HepG2 (cell line): ENCODE measurements around the gene SERP1. TPM values are rescaled to one million over a fixed set of nuclear protein-coding genes. Genes with fewer than 3 reads are reported as not detected.

Experiments used
- ARHGAP35 ChIP-seq: sonication (generic); formaldehyde crosslinking; IDR thresholded peaks from 2 replicates; pipeline ENCODE4 v1.9.0; 2022; ENCODE audit warnings: mild to moderate bottlenecking, inconsistent platforms, moderate library complexity, missing genetic modification reagents, borderline replicate concordance
- ATF7-NPFF ChIP-seq: sonication (generic); formaldehyde crosslinking; IDR thresholded peaks from 2 replicates; pipeline ENCODE4 v1.8.1; 2023; ENCODE audit warnings: mild to moderate bottlenecking, low read depth, missing genetic modification reagents, moderate library complexity
- CENPBD1 ChIP-seq: sonication (generic); formaldehyde crosslinking; IDR thresholded peaks from 2 replicates; pipeline ENCODE4 v1.8.0; 2022; ENCODE audit warnings: missing genetic modification reagents, low read depth, mild to moderate bottlenecking, borderline replicate concordance
- CREBL2 ChIP-seq: sonication (generic); formaldehyde crosslinking; IDR thresholded peaks from 2 replicates; pipeline ENCODE4 v1.8.1; 2023; ENCODE audit warnings: missing genetic modification reagents, mild to moderate bottlenecking, borderline replicate concordance
- E2F5 ChIP-seq: sonication (generic); formaldehyde crosslinking; conservative IDR thresholded peaks from 2 replicates; pipeline ENCODE4 v1.4.0; 2020; ENCODE audit warnings: missing genetic modification reagents
- HMGXB4 ChIP-seq, 2 experiments: sonication (generic) in 1 of 2; formaldehyde crosslinking in 1 of 2; IDR thresholded peaks; 2 replicates each; pipeline versions ENCODE4 v1.4.0 to v1.6.1; 2018 to 2020; ENCODE audit warnings: missing genetic modification reagents in 2 of 2, borderline replicate concordance in 1 of 2, low read depth in 1 of 2, mild to moderate bottlenecking in 1 of 2, missing biosample characterization in 1 of 2
- HNRNPH1 ChIP-seq: fragments of 200-400 bp; formaldehyde crosslinking; optimal IDR thresholded peaks from 2 replicates; pipeline ENCODE3; 2017; ENCODE audit warnings: mild to moderate bottlenecking, low read depth, low read length
- HNRNPL ChIP-seq: fragments of 200-400 bp; formaldehyde crosslinking; IDR thresholded peaks from 2 replicates; pipeline ENCODE4 v1.6.1; 2017; ENCODE audit warnings: mild to moderate bottlenecking, low read depth, low read length
- NPAS2 ChIP-seq: sonication (generic); formaldehyde crosslinking; IDR thresholded peaks from 2 replicates; pipeline ENCODE4 v1.8.0; 2022; ENCODE audit warnings: mild to moderate bottlenecking, missing genetic modification reagents, borderline replicate concordance
- NR2F2 ChIP-seq: IDR thresholded peaks from 2 replicates; pipeline ENCODE4 v1.6.1; 2012; ENCODE audit warnings: low read depth, inconsistent platforms, borderline replicate concordance
- PHF5A ChIP-seq: IDR thresholded peaks from one replicate; pipeline ENCODE4 v1.6.1; 2018; ENCODE audit warnings: low read depth, missing genetic modification reagents; ENCODE audit not compliant: unreplicated experiment
- POLR2A ChIP-seq, 2 experiments: IDR thresholded peaks; 2 replicates each; pipeline ENCODE4 v1.6.1; 2011; ENCODE audit warnings: low read depth in 2 of 2, low read length in 2 of 2, mild to moderate bottlenecking in 1 of 2, moderate library complexity in 1 of 2; ENCODE audit not compliant: insufficient read depth in 1 of 2
- YY1 ChIP-seq: IDR thresholded peaks from 2 replicates; pipeline ENCODE4 v1.6.1; 2011; ENCODE audit warnings: low read length, low read depth, moderate library complexity, mild to moderate bottlenecking; ENCODE audit not compliant: insufficient read depth, insufficient replicate concordance
- ZFAT ChIP-seq: sonication (generic); formaldehyde crosslinking; conservative IDR thresholded peaks from 2 replicates; pipeline ENCODE4 v1.8.1; 2023; ENCODE audit warnings: missing genetic modification reagents, inconsistent platforms
- ZNF260 ChIP-seq: sonication (generic); formaldehyde crosslinking; IDR thresholded peaks from 2 replicates; pipeline ENCODE4 v1.4.0; 2020; ENCODE audit warnings: missing genetic modification reagents, low read depth, mild to moderate bottlenecking, borderline replicate concordance
- ZNF431 ChIP-seq: sonication (generic); formaldehyde crosslinking; IDR thresholded peaks from 2 replicates; pipeline ENCODE4 v1.9.0; 2022; ENCODE audit warnings: missing genetic modification reagents, low read depth, mild to moderate bottlenecking, borderline replicate concordance
- ZNF512B ChIP-seq: sonication (generic); formaldehyde crosslinking; IDR thresholded peaks from 2 replicates; pipeline ENCODE4 v1.5.1; 2020; ENCODE audit warnings: missing genetic modification reagents, mild to moderate bottlenecking, borderline replicate concordance
- ZNF558 ChIP-seq: sonication (generic); formaldehyde crosslinking; IDR thresholded peaks from 2 replicates; pipeline ENCODE4 v1.9.0; 2022; ENCODE audit warnings: mild to moderate bottlenecking, missing genetic modification reagents, borderline replicate concordance
- ZNF746 ChIP-seq: sonication (generic); formaldehyde crosslinking; IDR thresholded peaks from 2 replicates; pipeline ENCODE4 v1.8.0; 2022; ENCODE audit warnings: mild to moderate bottlenecking, missing genetic modification reagents
- ZNF780A ChIP-seq: sonication (generic); formaldehyde crosslinking; IDR thresholded peaks from 2 replicates; pipeline ENCODE4 v1.8.0; 2022; ENCODE audit warnings: mild to moderate bottlenecking, missing genetic modification reagents, moderate library complexity
- ZSCAN21 ChIP-seq: sonication (generic); formaldehyde crosslinking; IDR thresholded peaks from 2 replicates; pipeline ENCODE4 v1.8.0; 2022; ENCODE audit warnings: mild to moderate bottlenecking, missing genetic modification reagents, moderate library complexity, borderline replicate concordance
- polyA plus RNA-seq, 8 experiments: library from polyadenylated mRNA; depleted of rRNA in 3 of 8; stranded (reverse) in 7 of 8; unstranded in 1 of 8; fragments of >200 nt; fragmentation: Illumina TruSeq in 4 of 8; extraction: Trizol in 4 of 8; gene quantifications; 2 replicates each; pipeline versions ENCODE4 v1.2.1 to v1.2.3, GENCODE V29; 2011 to 2016; ENCODE audit warnings: low read depth in 4 of 8, missing spikeins in 1 of 8, mixed read lengths in 1 of 8; ENCODE audit not compliant: insufficient read depth in 1 of 8
- total RNA-seq, 5 experiments: library from RNA; depleted of rRNA; stranded (reverse); fragments of >200 nt; fragmentation: Illumina TruSeq; extraction: Trizol; gene quantifications; 2 replicates each; pipeline ENCODE4 v1.2.3, GENCODE V29; 2016; ENCODE audit warnings: low read depth in 1 of 5

Gene SERP1
- total and polyA plus RNA-seq, 2 of the 13 experiments (the other 11 are each of a cell fraction or from before 2014, with no cell fraction given), result 61.2 to 95.0 TPM

- no peak for TF ChIP-seq ZNF512B (CRISPR knock-in tag)
- no peak; the same call in 1 of the 2 replicates for TF ChIP-seq ZNF431
- TF ChIP-seq ZSCAN21, result no peak
- no peak for TF ChIP-seq CENPBD1 (CRISPR knock-in tag)
- TF ChIP-seq HNRNPH1, result no peak
- TF ChIP-seq ZNF558 (CRISPR knock-in tag), result peak; percentile 63; the same call in 1 of the 2 replicates
- TF ChIP-seq PHF5A (CRISPR knock-in tag), result peak; percentile 46
- peak; percentile 96 for TF ChIP-seq YY1
- no peak for TF ChIP-seq NR2F2
- no peak for TF ChIP-seq ZNF780A (CRISPR knock-in tag)
- TF ChIP-seq CREBL2 (CRISPR knock-in tag), result peak; percentile 46; the same call in 1 of the 2 replicates
- no peak; the same call in 1 of the 2 replicates for TF ChIP-seq ATF7-NPFF (CRISPR knock-in tag)
- TF ChIP-seq ZNF260, result no peak
- peak; percentile 93 to 97 for TF ChIP-seq POLR2A (IDR thresholded peaks at IDR 0.05; ENCODE audit: insufficient read depth in 1 of 2, low read depth in 2 of 2, low read length in 2 of 2)
- TF ChIP-seq HNRNPL, result 0 out of 2 replicates have a peak, but pooled peaks have one; percentile 30
- peak; percentile 43 for TF ChIP-seq ARHGAP35 (CRISPR knock-in tag)
- TF ChIP-seq ZNF746, result peak; percentile 70
- TF ChIP-seq NPAS2 (CRISPR knock-in tag), result no peak
- TF ChIP-seq HMGXB4 (CRISPR knock-in tag; IDR thresholded peaks at IDR 0.05; ENCODE audit: borderline replicate concordance in 1 of 2, low read depth in 1 of 2), result peak; percentile 81 to 95; a peak in 3 of 4 replicates
- TF ChIP-seq E2F5 (CRISPR knock-in tag), result no peak; the same call in 1 of the 2 replicates
- no peak for TF ChIP-seq ZFAT
Measured at GRCh38 chr3:150546226-150547044, at the start of gene SERP1, which contains the start of gene EIF2A (continued).
